Inflammatory macrophage (primary cell): Measurements from ENCODE around the gene PACSIN2.
"Not testable (repeated sequence)": the region's sequence is repeated elsewhere in the genome, so short reads cannot be mapped to it uniquely, and the experiment has no call there.

Experiments
- DNase-seq, 2 donors: peaks; one replicate each; pipeline ENCODE4 v3.0.0-alpha.2; 2020 to 2022

The PACSIN2 gene

DNA sequence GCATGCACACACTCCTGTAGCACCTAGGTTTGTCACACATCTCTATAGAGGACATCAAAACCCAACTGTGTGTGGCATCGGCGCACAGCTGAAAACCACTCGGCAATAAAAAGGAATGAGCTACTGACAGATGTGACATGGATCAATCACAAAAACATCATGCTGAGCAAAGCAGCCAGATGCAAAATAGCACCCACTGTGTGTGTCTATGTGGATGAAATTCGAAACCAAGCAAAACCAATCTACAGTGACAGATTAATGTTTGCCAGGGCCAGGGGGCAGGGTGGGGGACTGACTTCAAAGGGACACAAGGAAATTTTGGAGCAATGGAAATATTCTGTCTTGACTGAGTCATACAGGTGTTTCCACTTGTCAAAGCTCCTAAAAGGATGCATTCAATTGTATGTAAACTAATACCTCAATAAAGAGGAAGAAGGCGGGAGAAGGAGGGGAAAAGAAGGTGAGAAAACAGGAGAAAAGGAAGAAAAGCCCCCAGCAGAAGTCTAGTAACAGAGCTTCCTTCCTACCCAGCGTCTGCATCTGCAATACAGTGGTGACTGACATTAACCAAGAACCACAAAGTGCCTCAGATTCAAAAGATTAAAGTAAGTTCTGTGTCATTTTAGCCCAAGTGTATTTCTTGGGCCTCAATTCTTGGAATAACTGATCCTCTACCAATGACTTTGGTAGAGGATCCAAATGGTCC is 49.8 kb downstream of the PACSIN2 start:
- no peak for DNase-seq

DNA sequence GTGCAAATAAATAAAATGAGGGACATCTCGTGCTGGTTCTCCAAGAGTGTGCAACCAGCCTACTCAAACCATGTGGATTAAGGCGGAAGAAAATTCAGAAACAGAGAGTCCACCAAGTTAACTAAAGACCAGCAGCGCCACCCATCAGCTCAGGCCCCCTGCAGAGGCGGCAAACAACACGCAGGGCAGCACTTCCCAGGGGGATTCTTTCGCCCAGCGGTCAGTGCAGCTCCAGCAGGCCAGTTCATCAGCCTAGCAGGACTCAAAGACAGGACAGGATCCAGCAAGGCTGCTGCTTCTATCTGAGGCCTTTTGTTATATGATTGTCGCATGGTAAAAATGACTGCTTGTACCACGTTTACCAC is 51.7 kb downstream of the PACSIN2 start:
- no peak for DNase-seq

- DNase-seq: peak; percentile 91 to 98
Observed at GRCh38 chr22:42962295-42963230, 52.4 kb downstream of the PACSIN2 start.

GRCh38 chr22:42961810-42962209 is 53.1 kb downstream of the PACSIN2 start:
- DNase-seq: peak; percentile 24 to 53

DNA sequence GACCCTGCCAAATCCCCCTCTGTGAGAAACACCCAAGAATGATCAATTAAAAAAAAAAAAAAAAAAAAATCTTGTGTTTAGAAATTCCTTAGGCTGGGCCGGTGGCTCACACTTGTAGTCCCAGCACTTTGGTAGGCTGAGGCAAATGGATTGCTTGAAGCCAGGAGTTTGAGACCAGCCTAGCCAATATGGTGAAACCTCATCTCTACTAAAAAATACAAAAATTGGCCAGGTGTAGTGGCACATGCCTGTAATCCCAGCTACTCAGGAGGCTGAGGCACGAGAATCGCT is 53.6 kb downstream of the PACSIN2 start:
- DNase-seq: not testable (repeated sequence)

GRCh38 chr22:42960531-42961399 is 54.2 kb downstream of the PACSIN2 start:
- DNase-seq: peak; percentile 46 to 70

- DNase-seq: peak; percentile 56 to 80
Observed at GRCh38 chr22:42959576-42960509, 55.1 kb downstream of the PACSIN2 start.

DNA sequence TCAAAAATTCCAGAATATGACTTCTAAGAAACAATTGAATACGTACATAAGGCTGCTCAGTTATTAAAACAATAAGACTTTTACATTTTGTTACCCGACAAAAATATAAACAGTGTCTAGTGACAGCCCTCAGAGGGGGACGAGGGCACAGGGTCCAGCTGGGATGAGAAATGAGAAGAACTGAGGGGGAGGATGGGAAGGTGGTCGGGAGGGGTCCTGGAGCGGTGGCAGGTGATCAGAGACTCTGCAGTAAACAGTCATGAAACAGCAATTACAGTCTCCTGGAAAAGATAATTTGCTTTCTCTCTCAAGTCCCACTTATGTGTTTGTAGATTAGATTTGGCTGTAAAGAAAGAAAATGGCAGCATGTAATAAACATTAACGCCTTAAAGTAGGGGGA is 56.0 kb downstream of the PACSIN2 start:
- DNase-seq: no peak

GRCh38 chr22:42957958-42958357 is 57.0 kb downstream of the PACSIN2 start:
- no peak for DNase-seq

DNA sequence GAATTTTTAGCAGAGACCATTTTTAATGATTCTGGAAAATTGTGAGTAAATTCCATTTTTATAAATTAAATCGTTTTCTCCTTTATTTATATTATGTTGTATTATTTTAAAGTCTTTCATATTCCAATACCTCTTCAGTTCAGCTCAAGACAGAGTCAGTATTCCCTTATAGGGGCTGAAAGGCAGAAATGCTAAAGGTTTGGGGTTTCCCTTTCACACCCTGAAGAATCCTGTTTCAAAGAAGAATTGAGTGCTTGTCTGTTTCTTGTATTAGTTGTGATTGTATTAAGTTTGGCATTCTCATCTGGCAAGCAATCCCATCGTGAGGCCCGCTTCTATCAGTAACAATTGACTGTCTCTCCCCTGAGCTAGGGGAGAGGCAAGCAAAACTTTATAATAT is 57.4 kb downstream of the PACSIN2 start:
- DNase-seq: no peak

- no peak for DNase-seq
Observed at GRCh38 chr22:42955848-42956247, 59.1 kb downstream of the PACSIN2 start.

GRCh38 chr22:42955087-42955635 is 59.8 kb downstream of the PACSIN2 start:
- DNase-seq: no peak

GRCh38 chr22:42953751-42954150 is 61.2 kb downstream of the PACSIN2 start:
- not testable (repeated sequence) for DNase-seq

DNA sequence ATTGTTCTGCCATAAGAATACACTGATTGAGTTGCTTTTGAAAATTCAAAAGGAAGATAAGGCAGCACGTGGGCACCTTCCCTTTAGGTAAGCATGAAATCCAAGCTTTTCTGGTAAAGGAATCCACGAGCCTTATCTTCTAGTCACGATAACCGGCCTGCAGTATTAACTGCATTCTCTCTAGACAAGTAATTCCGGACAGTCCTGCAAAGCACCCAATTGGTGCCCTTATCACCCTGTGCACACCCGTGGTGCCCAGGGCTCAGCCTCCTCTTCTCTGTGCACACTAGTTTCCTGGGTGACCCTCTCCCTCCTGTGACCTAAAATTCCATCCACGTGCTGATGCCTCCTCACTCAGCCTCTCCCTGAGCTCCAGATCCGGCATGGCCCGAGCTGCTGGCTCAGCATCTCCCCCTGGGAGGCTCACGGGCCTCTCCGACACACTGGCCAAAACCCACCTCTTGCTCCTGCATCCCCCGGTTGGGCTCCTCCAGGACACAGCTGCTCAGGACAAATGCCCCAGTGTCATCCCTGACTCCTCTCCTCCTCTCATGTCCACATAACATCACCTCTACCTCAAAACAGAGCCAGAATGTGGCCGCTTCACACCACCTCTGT is 63.7 kb downstream of the PACSIN2 start:
- DNase-seq: no peak

- no peak for DNase-seq
Observed at GRCh38 chr22:42950281-42950680, 64.7 kb downstream of the PACSIN2 start.

DNA sequence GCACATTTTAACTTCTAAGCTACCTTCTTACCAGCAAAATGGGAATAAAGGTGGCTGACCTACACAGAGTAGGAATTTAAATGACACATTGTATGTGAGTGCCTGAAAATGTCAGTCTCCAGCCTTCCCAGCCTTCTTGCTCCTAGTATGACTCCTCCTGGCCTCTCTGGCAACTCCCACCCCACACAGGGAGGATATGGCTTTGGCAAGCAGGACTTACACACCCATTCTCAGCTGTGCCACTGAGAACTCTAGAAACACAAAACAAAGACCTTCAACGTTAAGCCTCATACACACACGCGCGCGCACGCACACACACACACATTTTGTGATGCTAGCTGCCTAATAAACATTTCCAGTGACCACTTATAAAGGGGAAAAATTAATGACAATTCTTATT is 65.8 kb downstream of the PACSIN2 start:
- no peak for DNase-seq

- DNase-seq: no peak
Observed at GRCh38 chr22:42948294-42948693, 66.7 kb downstream of the PACSIN2 start.

DNA sequence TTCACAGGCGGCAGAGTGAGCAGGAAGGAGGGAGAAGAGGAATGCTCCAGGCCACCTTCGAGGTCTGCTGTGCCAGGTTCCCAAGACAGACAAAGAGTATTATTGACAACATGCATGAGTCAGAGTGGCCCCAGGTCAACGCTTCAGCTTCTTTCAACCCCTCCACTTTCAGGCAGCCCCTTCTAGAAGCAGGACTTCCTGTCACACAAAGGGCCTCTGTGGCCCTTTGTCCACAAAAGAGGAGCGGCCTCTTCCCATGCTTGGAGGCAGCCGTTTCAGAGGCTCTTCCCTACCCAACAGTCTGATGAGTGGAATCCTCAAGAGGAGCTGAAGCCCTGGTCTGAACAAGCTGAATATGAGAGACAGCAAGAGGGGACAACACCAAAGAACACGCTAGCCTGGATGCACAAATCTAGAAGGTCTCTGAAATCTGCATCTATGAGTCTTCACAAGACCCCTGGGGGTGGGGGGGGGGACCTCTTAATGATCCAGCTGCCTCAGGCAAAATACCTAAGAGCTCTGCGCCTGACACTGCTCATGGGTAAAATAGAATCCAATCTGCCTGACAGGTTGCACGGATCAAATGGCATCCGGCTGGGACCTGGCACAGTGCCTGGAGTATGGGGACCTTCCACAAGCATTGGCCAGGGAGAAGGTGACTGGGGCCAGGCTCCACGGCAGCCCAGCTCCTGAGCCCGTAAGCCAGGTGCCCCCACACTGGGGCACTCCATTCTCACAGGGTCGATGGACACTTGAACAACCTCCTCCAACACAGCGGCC is 67.5 kb downstream of the PACSIN2 start:
- DNase-seq: no peak

DNA sequence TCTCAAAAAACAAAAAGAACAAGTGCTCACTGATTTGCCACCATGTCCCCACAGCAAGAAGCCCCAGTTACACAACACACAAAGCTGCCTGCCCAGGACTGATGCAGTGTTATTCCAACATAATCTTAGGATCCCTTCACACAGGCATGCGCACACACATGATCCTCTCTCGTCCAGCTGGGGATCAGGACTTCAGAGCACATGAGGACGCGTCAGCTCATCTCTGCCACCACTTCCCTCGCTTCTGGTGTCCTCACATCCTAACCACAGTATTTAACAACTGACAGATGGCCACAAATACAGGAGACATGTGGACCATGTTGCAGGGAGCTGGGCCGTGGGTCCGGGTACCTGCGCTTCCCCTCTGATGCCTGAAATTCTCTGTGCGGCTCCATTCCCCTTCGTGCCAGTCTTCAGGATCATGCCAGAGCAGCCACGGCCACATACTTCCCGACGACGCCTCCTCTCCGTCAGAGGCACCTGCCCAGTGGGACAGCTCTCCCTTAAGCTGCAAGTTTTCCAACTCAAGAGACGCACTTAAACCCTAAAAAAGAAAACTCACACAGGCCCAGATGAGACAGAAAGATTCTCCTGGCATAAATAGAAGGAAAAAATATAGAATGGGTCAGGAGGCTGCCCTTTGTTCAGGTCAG is 68.3 kb downstream of the PACSIN2 start:
- DNase-seq: peak; percentile 55 to 86

GRCh38 chr22:42945736-42946135 is 69.2 kb downstream of the PACSIN2 start:
- DNase-seq: no peak
